COLO668 (cell line): Measurements from ENCODE around the gene ENDOG.

Source experiments
- DNase-seq: peaks from one replicate; lab custom pipeline; 2025; ENCODE audit not compliant: unreplicated experiment; lab: John Stamatoyannopoulos, UW

The ENDOG gene

DNA sequence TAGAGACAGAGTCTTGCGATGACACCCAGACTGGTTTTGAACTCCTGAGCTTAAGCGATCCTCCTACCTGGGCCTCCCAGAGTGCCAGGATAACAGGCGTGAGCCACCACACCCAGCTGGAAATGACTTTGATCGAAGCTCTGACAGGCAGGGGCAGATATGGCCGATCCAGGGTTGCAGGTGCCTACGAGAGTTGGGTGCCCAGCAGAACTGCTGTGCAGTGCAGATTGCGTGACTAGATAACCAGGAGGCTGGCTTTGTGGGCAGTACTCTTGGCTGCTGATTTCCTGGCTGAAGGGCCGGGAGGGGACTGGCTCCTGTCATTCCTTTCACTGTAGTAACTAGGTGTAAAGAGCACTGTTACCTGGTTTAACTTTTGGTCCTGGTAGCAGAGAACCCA lies 19.4 kb upstream of the ENDOG start:
- DNase-seq, result no peak

DNA sequence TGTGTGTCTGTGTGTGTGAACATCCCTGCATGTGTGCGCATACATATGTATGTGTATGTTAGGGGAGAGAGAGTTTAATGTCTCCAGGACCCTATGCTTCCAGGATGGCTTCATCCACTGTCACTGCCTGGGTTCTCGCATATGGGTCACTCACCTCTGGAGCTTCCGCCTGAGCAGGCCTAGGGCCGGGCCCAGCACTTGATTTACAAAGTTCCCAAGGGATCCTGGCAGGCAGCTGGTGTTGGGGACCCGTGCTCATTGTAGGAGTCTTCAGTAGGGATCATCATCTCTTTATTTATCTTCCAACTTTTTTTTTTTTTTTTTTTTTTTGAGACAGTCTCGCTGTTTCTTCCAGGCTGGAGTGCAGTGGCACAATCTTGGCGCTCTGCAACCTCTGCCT lies 18.2 kb upstream of the ENDOG start:
- DNase-seq, result no peak

DNA sequence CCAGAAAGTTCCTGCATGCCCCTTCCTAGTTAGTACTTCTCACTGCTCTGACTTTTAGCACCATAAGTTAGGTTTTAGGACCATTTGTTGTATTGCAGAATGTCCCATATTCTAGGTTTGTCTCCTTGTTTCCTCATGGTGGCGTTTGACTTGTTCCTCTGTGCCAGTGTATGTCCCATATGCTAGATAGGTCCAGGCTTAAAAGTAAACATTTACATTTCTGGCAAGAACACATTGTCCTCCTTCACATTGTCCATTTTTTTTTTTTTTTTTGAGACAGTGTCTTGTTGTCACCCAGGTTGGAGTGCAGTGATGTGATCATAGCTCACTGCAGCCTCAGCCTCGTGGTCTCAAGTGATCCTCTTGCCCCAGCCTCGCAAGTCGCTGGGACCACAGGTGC lies 15.8 kb upstream of the ENDOG start:
- DNase-seq, result no peak

DNA sequence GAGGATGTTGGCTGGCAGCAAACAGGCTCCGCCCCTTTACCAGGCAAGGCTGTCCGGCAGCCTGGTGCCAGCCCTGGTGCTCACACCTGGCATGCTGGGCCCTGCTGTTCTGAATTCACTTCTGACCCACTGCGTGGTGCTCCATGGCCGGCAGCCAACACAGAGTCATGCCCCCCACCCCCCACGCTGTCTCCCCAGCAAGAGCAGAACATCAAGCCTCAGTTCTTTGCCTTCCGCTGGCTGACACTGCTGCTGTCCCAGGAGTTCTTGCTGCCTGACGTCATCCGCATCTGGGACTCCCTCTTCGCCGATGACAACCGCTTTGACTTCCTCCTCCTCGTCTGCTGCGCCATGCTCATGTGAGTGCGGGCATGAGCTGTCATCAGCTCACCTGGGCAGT lies 12.6 kb upstream of the ENDOG start:
- no peak for DNase-seq

DNA sequence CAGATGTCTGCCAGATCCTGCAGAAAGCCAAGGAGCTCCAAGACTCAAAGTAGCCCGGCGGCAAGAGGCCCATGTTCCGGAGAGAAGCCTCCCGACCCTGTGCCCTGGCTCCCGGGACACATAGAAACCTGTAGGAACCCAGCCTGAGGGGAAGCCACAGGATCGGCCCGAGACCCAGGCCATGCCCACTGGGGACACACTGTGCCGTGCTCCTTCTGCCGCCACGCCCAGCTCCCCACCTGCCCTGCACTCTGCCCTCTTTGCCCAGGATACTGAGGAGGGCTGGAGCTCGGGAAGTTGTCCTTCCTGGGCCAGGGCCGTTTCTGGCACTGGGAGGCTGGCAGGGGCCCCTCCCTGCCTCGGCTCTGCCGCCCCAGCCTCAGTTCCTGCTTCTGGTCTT lies 10.5 kb upstream of the ENDOG start:
- DNase-seq, result no peak

DNA sequence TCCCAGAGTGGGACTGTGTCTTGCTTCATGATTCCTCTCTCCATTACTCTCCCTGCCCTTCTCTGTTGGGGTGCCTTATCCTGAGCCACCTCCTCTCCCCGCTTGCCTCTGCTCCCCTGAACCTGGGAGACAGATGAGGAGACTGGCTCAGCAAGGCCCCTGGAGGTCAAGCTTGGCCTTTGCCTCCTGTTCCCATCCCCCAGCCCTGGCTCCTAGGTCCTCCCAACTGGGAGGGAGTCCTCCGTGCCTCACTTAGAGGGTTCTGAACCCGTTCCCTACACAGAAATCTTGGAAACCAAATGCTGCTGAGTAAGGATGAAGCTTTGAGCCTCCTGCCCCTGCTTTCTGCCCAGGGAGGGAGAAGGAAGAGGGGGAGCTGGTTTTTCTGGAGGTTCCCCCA lies 9.8 kb upstream of the ENDOG start:
- no peak for DNase-seq

DNA sequence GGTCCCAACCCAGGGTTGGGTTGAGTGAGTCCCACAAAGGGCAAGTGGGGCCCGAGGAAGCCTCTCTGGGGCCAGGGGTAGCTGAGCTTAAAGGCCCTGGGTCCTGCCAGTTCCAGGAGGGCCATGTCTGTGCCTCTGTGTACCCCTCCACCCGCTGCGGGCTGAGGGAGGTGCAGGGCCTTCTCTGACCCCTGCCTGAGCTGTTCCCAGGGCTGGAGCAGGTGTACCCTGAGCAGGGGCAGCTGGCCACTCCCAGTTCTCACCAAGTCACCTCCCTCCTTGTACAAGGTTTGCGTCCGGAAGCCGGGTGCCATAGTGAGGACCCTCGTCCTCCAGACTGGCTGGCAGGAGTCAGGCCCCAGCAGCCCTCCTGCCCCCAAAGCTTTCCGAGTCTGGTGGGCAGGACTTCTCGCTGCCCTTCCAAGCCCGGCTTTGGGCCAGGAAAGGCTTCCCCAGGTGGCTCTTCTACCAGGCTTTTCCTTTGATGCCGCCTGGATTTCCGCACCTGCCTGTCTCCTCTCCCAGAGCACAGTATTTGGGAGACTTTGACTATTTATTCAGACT lies 9.2 kb upstream of the ENDOG start:
- no peak for DNase-seq

DNA sequence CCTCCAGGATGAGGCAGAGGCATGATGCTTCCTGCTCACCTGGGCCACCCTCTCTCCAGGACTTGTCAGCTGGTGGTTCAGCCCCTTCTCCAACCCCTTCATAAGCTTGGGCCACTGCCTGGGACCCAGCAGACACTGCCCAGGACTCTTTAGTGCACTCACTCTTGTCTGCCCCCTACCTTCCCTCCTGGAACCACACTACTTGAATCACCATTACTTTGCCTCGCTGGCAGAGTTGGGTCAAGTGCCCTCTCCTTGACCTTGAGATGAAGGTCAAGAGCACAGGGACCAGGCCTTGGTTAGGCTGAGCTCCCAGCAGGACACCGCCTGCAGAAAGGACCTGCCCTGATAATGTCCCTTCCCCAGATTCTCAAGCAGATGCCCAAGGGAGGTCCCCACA lies 8.5 kb upstream of the ENDOG start:
- no peak for DNase-seq

DNA sequence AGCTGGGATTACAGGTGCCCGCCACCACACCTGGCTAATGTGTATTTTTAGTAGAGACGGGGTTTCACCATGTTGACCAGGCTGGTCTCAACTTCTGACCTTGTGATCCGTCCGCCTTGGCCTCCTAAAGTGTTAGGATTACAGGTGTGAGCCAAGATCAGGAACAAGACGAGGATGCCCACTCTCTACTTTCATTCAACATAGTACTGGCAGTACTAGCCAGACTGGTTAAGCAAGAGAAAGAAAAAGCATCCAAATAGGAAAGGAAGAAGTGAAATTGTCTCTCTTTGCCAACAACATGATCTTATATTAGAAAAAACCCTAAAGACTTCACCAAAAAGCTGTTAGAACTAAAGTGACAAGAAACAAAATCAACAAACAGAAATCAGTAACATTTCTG lies 7.4 kb upstream of the ENDOG start:
- no peak for DNase-seq

DNA sequence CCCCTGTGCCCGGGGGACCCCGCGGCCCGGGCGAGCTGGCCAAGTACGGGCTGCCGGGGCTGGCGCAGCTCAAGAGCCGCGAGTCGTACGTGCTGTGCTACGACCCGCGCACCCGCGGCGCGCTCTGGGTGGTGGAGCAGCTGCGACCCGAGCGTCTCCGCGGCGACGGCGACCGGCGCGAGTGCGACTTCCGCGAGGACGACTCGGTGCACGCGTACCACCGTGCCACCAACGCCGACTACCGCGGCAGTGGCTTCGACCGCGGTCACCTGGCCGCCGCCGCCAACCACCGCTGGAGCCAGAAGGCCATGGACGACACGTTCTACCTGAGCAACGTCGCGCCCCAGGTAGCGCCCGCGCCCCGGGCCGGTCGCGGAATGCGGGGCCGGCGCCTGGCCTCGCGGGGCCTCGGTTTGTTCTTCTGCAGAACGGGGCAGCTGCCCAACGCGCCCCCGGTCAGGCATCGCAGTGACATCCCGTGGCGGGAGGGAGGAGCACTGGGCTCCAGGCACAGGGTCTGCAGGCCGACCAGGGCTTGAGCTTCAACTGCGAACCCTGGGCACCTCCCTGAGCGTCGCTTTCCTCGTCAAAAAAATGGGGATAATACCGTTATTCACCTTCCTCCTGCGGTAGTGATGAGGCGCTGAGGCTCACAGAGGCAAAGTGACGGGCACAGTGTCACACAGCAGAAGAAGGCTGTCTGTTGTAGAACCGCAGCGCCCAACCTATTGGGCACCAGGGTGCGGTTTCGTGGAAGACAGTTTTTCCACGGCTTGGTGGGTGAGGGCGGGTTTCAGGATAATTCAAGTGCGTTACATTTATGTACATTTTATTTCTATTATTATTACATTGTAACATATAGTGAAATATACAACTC lies 777 bp downstream of the ENDOG start:
- DNase-seq, result peak; percentile 75

DNA sequence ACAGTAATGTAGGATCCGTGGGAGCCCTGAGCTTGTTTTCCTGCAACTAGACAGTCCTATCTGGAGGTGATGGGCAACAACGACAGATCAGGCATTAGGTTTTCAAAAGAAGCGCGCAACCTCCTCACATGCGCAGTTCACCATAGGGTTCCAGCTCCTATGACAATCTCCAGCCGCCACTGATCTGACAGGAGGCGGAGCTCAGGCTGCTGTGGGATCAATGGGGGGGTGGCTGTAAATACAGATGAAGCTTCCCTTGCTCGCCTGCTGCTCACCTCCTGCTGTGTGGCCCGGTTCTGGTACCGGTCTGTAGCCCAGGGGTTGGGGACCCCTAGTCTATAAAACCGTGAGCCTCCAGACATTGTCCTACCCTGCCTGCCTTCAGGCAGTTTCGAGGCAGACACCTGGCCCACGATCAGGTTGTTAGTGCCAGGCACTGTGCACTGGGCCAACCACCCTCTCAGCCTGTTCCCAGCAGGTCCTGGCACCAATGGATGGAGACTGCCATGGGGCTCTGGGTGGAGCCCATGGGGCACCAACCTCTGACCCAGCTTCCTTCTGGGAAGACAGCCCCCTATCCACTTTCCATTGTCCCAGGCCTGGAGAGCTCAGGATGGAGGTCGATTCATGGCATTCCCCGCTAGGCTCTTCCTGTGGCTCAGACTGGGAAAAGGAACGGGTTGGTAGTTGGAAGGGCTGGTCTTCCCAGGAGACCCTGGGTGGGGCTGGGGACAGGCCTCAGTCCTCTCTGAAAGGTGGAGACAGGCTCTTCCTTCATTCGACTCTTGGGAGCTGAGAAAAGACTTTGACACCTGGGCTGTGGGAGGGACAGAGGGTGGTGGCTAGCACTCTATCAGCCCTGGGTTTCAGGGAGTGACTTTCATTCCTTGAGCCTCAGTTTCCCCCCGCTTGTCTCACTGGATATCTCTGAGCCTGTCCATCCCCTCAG lies 1.7 kb downstream of the ENDOG start:
- peak; percentile 9 for DNase-seq

DNA sequence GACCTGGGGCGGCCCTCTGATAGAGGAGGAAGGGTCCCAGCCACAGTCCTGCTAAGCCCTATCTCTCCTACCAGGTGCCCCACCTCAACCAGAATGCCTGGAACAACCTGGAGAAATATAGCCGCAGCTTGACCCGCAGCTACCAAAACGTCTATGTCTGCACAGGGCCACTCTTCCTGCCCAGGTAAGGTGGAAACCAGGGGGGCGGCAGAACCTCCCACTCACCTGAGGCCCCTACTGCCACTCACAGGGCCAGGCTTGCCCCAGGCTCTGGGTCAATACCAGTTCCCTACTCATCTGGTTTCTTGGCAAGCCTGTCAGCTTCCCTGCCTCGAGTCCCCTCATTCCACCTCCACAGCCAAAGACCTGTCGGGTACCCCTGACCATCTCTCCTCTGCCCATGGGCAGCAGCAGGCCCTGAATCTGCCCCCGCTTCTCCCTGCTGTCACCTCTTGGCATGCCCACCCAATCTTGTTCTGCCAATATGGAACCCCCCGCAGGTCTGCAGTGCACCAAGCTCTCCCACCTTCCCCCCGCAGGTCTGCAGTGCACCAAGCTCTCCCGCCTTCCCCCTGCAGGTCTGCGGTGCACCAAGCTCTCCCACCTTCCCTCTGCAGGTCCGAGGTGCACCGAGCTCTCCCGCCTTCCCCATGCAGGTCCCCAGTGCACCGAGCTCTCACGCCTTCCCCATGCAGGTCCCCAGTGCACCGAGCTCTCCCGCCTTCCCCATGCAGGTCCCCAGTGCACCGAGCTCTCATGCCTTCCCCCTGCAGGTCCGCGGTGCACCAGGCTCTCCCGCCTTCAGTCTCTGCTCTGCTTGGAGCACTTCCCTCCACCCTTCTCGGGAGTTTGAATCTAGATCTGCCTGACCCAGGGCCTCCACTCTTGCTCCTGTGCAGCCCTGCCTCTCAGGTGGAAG lies 2.6 kb downstream of the ENDOG start:
- DNase-seq, result no peak

DNA sequence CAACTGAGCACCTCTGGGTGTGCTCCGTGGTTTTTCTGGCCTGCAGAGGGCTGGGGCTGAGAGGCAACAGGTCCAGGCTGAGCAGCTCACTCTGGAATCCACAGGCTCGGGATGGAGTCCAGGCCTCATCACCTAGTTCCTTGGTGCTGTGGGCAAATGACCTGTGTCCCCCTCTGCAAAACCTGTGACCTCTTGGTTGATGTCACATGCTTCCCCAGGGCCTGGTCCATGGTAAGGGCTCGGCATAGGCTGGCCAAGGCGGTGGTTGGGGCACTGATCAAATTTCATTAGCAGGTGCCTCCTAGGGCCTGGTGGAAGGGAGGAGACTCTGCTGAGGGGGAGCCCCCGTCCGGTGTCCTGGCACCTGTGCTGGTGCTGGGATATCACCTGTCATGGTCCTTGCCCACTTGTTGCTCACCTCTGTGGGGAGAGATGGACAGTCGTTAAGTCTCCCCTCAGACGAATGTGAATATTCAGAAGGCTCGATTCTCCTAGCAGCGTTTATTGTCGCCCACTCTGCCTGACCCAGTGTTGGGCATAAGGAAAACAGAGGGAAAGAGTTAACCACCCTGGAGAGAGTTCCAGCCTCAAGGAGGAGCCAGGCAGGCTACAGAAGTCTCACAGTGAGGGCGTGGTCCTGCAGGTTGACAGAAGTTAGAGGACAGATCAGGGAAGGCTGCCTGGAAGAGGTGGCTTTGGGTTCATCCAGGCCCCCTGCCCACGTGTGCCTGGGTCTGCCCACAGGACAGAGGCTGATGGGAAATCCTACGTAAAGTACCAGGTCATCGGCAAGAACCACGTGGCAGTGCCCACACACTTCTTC lies 3.5 kb downstream of the ENDOG start:
- DNase-seq, result no peak

DNA sequence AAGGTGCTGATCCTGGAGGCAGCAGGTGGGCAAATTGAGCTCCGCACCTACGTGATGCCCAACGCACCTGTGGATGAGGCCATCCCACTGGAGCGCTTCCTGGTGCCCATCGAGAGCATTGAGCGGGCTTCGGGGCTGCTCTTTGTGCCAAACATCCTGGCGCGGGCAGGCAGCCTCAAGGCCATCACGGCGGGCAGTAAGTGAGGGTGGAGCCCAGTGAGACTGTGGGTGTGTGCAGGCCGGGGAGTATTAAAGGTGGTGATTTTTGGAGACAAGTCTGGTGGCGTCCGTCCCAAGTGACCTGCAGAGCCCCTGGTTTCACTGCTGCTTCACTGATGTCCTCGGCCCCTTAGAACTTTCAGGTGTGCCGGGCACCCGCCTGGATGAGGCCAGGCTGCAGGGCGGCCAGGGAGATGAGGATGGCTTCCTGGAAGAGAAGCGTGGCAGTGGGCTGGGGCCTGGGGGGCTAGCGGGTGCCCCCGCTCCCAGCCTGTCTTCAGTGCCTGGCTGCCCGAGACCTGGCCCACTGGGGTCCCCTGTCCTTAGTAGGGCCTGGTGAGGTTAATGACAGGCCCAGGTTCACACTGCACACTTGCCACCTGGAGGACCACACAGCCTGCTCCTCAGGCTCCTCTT lies 4.2 kb downstream of the ENDOG start:
- DNase-seq, result no peak

DNA sequence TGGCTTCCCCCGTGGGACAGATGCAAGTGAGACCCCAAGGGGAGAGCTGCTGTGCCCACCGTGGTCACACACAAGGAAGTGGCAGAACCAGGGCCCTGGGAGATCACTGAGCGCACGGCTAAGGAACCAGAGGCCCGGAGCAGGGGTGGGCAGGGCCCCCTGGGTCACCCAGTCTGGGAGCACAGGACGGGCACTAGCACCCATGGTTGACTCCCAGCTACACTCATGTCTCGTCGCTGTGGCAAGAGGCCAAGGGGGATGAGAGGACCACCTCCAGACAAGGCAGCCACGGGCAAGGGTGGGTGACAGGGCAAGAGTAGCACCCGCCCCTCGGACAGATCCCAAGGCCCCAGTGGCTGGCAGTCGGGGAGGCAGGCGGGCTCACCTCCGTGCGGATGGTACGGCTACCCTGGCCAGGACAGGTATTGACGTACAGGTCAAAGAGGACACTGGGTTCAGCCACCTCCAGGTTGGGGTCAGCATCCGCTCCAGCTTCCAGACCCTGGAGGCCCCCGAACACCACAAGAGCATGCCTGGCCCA lies 5.1 kb downstream of the ENDOG start:
- DNase-seq, result no peak

DNA sequence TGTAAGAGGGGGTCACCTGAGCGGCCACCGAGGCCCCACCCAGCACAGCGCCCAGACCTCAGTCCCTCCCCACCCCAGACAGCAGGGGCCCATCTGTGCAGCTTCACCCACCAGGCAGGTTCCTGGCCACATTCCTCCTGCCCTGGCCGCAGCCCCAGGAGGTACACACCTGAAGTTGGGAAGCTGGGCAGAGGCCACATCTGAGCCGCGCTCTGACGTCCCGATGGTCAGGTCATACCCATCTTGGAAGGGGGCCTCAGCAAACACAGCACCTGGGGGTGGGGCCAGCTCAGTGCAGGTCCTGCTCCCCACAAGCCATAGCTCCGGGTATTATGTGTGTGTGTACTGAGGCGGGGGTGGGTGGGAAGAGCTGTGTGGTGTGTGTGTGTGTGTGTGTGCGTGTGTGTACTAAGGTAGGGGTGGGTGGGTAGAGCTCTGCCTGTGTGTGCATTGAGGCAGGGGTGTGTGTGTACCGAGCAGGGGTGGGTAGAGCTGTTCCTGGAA lies 5.7 kb downstream of the ENDOG start:
- DNase-seq, result no peak

DNA sequence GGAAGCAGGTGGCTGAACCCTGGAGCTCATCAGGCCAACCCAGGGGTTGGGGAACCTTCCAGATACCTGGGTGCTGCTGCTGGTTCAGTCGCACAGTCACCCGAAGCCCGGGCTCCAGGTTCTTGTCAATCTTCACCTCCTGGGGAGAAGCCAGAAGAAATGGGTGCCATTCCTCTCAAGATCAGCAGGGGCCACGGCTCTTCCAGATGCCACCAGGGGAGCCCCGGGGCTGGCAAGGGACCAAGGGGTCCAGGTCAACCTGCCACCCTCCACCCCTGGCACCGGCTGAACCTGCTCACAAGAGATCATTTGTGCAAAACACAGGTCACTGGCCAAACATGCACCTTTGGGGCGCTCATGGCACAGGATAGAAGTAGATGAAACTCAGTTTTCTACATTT lies 6.6 kb downstream of the ENDOG start:
- DNase-seq, result no peak

DNA sequence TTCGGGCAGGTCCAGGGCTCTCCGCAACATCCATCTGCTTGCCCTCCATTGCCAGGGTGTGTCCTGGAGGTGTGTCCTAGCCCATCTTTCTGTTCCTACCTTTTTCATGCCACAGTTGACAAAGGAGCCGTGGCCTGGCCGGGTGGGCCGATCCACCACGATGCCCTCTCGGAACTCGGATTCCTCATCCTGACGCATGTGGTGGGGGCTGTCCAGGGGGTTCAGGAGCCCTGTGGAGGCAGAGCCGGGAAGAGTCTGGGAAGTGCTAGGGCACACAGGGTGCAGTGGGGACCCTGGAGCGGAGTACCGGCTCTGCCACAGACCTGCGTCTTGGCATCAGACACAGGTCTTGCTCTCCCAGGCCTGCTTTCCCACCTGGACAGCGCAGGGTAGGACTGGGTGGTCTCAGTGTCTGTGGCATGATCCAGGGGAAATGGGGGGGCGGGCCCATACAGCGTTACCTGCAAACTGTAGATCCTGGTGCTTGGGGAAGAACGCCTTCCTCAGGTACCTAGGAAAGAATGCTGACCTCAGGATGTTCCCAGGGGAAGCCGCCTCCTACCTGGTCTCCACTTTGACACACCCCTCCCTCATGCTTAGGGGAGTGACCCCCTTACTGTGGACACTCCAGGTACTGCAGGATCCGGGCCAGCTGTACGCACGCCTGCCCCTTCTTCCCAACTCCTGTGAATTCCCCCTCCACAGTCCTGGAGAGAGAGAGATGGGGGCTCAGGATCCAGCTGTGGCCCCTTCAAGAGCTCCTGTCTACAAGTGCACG lies 7.8 kb downstream of the ENDOG start:
- DNase-seq, result no peak
